Spleen (tissue), 7 donors: ENCODE measurements around the gene LCOR.

Source experiments
- POLR2A ChIP-seq, 3 donors: fragments of 450-650 bp; IDR thresholded peaks; one replicate each; pipeline ENCODE4 v1.5.1; 2017; ENCODE audit warnings: antibody characterized with exemption in 3 of 3, mild to moderate bottlenecking in 1 of 3
- POLR2AphosphoS5 ChIP-seq, 3 donors: sonication (generic); formaldehyde crosslinking; IDR thresholded peaks; one replicate each; pipeline ENCODE4 v1.5.1; 2017; ENCODE audit warnings: antibody characterized with exemption in 3 of 3
- TF ChIP-seq, protein P1 (sequence below), 11 experiments: fragments of 200-600 bp in 7 of 11; fragments of 450-650 bp in 4 of 11; sonication (generic) in 4 of 11; IDR thresholded peaks in 8 of 11; conservative IDR thresholded peaks in 3 of 11; 1 replicate in 7 of 11; 2 replicates in 4 of 11; pipeline versions ENCODE4 v1.4.0 to v1.8.0; 2016 to 2021; ENCODE audit warnings: antibody characterized with exemption in 11 of 11, inconsistent platforms in 4 of 11, mild to moderate bottlenecking in 1 of 11
- donor health status: DM: no; HTN: no; CAD: no; lungs with moderate emphysema.
- donor health status: DM: no; HTN: no; CAD: no.
- donor health status: DM: no; HTN: no; CAD: no.

DNA sequence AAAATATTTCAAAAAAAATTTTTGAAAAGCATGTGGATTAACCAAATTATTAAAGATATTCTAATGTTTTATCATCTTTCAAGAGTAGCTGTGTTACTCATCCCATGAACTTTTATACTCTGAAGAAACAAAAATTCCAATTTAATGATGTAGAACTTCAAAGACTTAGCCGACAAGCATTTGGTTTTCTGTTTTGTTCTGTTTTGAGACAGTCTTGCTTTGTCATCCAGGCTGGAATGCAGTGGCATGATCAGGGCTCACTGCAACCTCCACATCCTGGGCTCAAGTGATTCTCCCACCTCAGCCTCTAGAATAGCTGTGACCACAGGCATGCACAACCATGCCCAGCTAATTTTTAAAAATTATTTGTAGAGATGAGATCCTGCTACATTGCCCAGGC lies 17.8 kb upstream of the LCOR start:
- TF ChIP-seq, protein P1, sequence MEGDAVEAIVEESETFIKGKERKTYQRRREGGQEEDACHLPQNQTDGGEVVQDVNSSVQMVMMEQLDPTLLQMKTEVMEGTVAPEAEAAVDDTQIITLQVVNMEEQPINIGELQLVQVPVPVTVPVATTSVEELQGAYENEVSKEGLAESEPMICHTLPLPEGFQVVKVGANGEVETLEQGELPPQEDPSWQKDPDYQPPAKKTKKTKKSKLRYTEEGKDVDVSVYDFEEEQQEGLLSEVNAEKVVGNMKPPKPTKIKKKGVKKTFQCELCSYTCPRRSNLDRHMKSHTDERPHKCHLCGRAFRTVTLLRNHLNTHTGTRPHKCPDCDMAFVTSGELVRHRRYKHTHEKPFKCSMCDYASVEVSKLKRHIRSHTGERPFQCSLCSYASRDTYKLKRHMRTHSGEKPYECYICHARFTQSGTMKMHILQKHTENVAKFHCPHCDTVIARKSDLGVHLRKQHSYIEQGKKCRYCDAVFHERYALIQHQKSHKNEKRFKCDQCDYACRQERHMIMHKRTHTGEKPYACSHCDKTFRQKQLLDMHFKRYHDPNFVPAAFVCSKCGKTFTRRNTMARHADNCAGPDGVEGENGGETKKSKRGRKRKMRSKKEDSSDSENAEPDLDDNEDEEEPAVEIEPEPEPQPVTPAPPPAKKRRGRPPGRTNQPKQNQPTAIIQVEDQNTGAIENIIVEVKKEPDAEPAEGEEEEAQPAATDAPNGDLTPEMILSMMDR (IDR thresholded peaks at IDR 0.05 in 8 of 11, conservative IDR thresholded peaks at IDR 0.05 in 3 of 11) = no peak
- TF ChIP-seq POLR2A (IDR thresholded peaks at IDR 0.05) (no peak), POLR2AphosphoS5 (IDR thresholded peaks at IDR 0.05) (no peak)
